ENCODE measurements around the gene INAFM2.

DNA sequence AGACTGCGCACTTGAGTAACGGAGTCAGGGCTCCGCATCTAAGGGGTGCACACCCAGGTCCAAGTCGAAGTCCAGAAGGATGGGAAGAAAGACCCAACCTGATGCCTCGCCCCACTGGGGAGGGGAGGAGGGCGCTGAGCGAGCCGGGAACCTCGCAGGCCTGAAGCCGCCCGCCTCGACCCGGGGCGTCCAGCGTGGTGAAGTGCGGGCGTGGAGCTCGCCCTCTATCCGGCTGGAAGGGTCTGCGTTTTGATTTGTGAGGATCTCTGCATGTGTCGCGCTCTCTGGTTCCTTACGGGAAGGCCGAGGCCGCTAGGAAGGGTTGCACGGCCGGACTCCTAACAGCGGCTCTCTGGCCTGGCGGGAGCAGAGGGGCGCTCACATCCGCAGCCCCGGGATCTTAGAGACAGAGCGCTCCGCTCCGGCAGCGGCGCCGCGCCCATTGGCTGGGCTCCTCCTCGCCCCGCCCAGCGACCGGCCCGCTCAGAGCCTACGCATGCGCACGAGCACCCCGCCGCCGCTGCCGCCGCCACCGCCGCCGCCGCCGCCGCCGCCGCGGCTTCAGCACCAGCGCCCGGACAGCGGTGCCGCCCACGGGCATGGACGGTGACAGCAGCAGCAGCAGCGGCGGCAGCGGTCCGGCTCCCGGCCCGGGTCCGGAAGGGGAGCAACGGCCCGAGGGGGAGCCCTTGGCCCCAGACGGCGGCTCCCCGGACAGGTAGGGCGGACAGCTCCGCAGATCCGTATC lies 34.4 kb downstream of the INAFM2 start, which contains the start of gene DISP2:
- TF ChIP-seq, protein P1, sequence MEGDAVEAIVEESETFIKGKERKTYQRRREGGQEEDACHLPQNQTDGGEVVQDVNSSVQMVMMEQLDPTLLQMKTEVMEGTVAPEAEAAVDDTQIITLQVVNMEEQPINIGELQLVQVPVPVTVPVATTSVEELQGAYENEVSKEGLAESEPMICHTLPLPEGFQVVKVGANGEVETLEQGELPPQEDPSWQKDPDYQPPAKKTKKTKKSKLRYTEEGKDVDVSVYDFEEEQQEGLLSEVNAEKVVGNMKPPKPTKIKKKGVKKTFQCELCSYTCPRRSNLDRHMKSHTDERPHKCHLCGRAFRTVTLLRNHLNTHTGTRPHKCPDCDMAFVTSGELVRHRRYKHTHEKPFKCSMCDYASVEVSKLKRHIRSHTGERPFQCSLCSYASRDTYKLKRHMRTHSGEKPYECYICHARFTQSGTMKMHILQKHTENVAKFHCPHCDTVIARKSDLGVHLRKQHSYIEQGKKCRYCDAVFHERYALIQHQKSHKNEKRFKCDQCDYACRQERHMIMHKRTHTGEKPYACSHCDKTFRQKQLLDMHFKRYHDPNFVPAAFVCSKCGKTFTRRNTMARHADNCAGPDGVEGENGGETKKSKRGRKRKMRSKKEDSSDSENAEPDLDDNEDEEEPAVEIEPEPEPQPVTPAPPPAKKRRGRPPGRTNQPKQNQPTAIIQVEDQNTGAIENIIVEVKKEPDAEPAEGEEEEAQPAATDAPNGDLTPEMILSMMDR (IDR thresholded peaks at IDR 0.05 in 2 of 3, conservative IDR thresholded peaks at IDR 0.05 in 1 of 3; ENCODE audit: control insufficient read depth in 2 of 3, extremely low read depth in 1 of 3, insufficient read depth in 1 of 3, low read depth in 3 of 3, low read length in 3 of 3) = no peak
- TF ChIP-seq CBX5 (IDR thresholded peaks at IDR 0.05; ENCODE audit: low read depth) (no peak), ESRRA (IDR thresholded peaks at IDR 0.05; ENCODE audit: low read length) (no peak)
